GM12878 (cell line): ENCODE data around the gene CDON. TPM values are rescaled to one million over a fixed set of nuclear protein-coding genes. Genes with fewer than 3 reads are reported as not detected.
A peak's percentile ranks its signal among the peaks of the same experiment; 100 is the strongest.

ENCODE experiments used
- ATAC-seq: fragments of 200-7000 bp; cut with Tn5 transposase; 3 replicates; pipeline ENCODE4 v1.9.1; 2020; ENCODE audit warnings: mild to moderate bottlenecking, moderate library complexity
- BruUV-seq: library from RNA; stranded (reverse); fragments of 400-500 nt; replicated peaks from 2 replicates; lab custom pipeline; 2021; lab: Mats Ljungman, UMichigan
- CTCF ChIA-PET: fragments of 300-600 bp; sonication (Branson Sonifier 250); formaldehyde crosslinking; extraction: SDS; loops from one replicate; lab custom pipeline; 2021; ENCODE audit warnings: inconsistent platforms; lab: Yijun Ruan, JAX
- POLR2A ChIA-PET: fragments of 350-600 bp; formaldehyde crosslinking; extraction: SDS; loops from one replicate; lab custom pipeline; 2021; ENCODE audit warnings: inconsistent platforms; lab: Charles Lee
- RAD21 ChIA-PET: fragments of 300-600 bp; sonication (Branson Sonifier 250); formaldehyde crosslinking; loops from one replicate; lab custom pipeline; 2023; ENCODE audit warnings: antibody characterized with exemption; ENCODE audit not compliant: unreplicated experiment; lab: Charles Lee
- SMC1A ChIA-PET: fragments of 300-600 bp; sonication (Branson Sonifier 250); formaldehyde crosslinking; loops from one replicate; lab custom pipeline; 2023; ENCODE audit not compliant: unreplicated experiment, uncharacterized antibody; lab: Charles Lee
- DNase-seq: peaks from one replicate; pipeline ENCODE4 v3.0.0-alpha.2; 2011; ENCODE audit warnings: low read depth, low spot score
- FAIRE-seq: peaks from 3 replicates; lab custom pipeline; 2011; peaks lifted over from hg19 to GRCh38; lab: Jason Lieb, UNC
- H2AFZ ChIP-seq: 2 replicates; pipeline ENCODE4 v1.6.0; 2011; ENCODE audit warnings: low read depth, low read length, control low read depth; ENCODE audit not compliant: control insufficient read depth
- H3K27ac ChIP-seq: 2 replicates; pipeline ENCODE4 v1.5.1; 2011; ENCODE audit warnings: control low read depth; ENCODE audit not compliant: control insufficient read depth, insufficient read depth
- H3K27me3 ChIP-seq, 2 experiments: replicated peaks in 1 of 2; 2 replicates each; pipeline versions ENCODE4 v1.6.0 to v1.6.1; 2011; ENCODE audit warnings: low read length in 1 of 2; ENCODE audit not compliant: control insufficient read depth in 2 of 2, insufficient read depth in 2 of 2
- H3K36me3 ChIP-seq, 2 experiments: 2 replicates each; pipeline ENCODE4 v1.5.1; 2011; ENCODE audit warnings: low read length in 1 of 2; ENCODE audit not compliant: control insufficient read depth in 2 of 2, insufficient read depth in 2 of 2
- H3K4me1 ChIP-seq: 2 replicates; pipeline ENCODE4 v1.6.1; 2011; ENCODE audit warnings: mild to moderate bottlenecking, low read length, moderate library complexity, mixed read lengths; ENCODE audit not compliant: control insufficient read depth, insufficient read depth
- H3K4me2 ChIP-seq: 2 replicates; pipeline ENCODE4 v1.6.0; 2011; ENCODE audit warnings: control low read depth; ENCODE audit not compliant: control insufficient read depth, insufficient read depth
- H3K4me3 ChIP-seq: fragments of 200-600 bp; sonication (generic); 2 replicates; pipeline ENCODE4 v1.5.1; 2016
- H3K79me2 ChIP-seq: 2 replicates; pipeline ENCODE4 v1.6.0; 2011; ENCODE audit warnings: low read length; ENCODE audit not compliant: control insufficient read depth, insufficient read depth
- H3K9ac ChIP-seq: 2 replicates; pipeline ENCODE4 v1.8.0; 2011; ENCODE audit warnings: low read length, control low read depth, mixed read lengths; ENCODE audit not compliant: control insufficient read depth, insufficient read depth
- H3K9me3 ChIP-seq: replicated peaks from 3 replicates; pipeline ENCODE4 v1.5.1; 2011; ENCODE audit warnings: mild to moderate bottlenecking, low read length; ENCODE audit not compliant: control insufficient read depth, insufficient read depth
- H4K20me1 ChIP-seq: 2 replicates; pipeline ENCODE4 v1.6.0; 2011; ENCODE audit not compliant: control insufficient read depth, insufficient read depth
- ESRRA ChIP-seq: IDR thresholded peaks from 2 replicates; pipeline ENCODE4 v1.6.1; 2012; ENCODE audit warnings: mild to moderate bottlenecking, low read length, improper control_type of control experiment
- LARP7 ChIP-seq: fragments of 450-650 bp; IDR thresholded peaks from 2 replicates; pipeline ENCODE4 v1.6.1; 2017; ENCODE audit warnings: mild to moderate bottlenecking
- RAD51 ChIP-seq: fragments of 450-650 bp; IDR thresholded peaks from 2 replicates; pipeline ENCODE4 v1.6.1; 2016; ENCODE audit warnings: moderate library complexity, mild to moderate bottlenecking, inconsistent platforms
- RCOR1 ChIP-seq: conservative IDR thresholded peaks from 2 replicates; pipeline ENCODE4 v1.6.1; 2012; ENCODE audit warnings: low read depth, low read length, improper control_type of control experiment
- RUNX3 ChIP-seq: IDR thresholded peaks from 2 replicates; pipeline ENCODE4 v1.6.1; 2012; ENCODE audit warnings: low read length, inconsistent platforms
- SPI1 ChIP-seq: IDR thresholded peaks from 2 replicates; pipeline ENCODE4 v1.6.1; 2011; ENCODE audit warnings: low read depth, mild to moderate bottlenecking, low read length, moderate library complexity, borderline replicate concordance; ENCODE audit not compliant: insufficient read depth
- STAT3 ChIP-seq: IDR thresholded peaks from 2 replicates; pipeline ENCODE4 v1.6.1; 2011; ENCODE audit warnings: low read depth, low read length, improper control_type of control experiment
- TCF3 ChIP-seq: IDR thresholded peaks from 2 replicates; pipeline ENCODE4 v1.6.1; 2012; ENCODE audit warnings: low read depth, mild to moderate bottlenecking, low read length, borderline replicate concordance; ENCODE audit not compliant: insufficient read depth
- WGBS: methylation state at CpG from one replicate; pipeline ENCODE4 v1.1.6; 2016; ENCODE audit warnings: low lambda C conversion rate; ENCODE audit not compliant: insufficient replicate concordance, insufficient coverage; ENCODE audit errors: missing lambda C conversion rate; 5-methylcytosine and 5-hydroxymethylcytosine counted together
- in situ Hi-C: fragments of 300-500 bp; cut with MboI; formaldehyde crosslinking; loops from 9 replicates; pipeline ENCODE4 v1.14.3; 2018; ENCODE audit warnings: mixed read lengths
- intact Hi-C: fragments of 100-400 bp; cut with micrococcal nuclease; formaldehyde crosslinking; loops from one replicate; pipeline ENCODE4 v1.14.2; 2022; ENCODE audit not compliant: unreplicated experiment
- polyA plus RNA-seq, 11 experiments: library from polyadenylated mRNA; depleted of rRNA in 4 of 11; unstranded in 6 of 11; stranded (reverse) in 5 of 11; fragments of >200 nt; fragmentation: Nextera tagmentation in 4 of 11; fragmentation: Illumina TruSeq in 1 of 11; extraction: Ambion mirVana in 4 of 11; extraction: Trizol in 1 of 11; gene quantifications; 1 replicate in 1 of 11; 2 replicates in 10 of 11; pipeline versions ENCODE4 v1.2.1 to v1.2.3, GENCODE V29; 2011 to 2016; ENCODE audit warnings: inconsistent platforms in 2 of 11, missing spikeins in 2 of 11, low read depth in 1 of 11
- total RNA-seq, 4 experiments: library from RNA; depleted of rRNA in 3 of 4; stranded (reverse); fragments of >200 nt in 3 of 4; fragmentation: Illumina TruSeq in 1 of 4; extraction: Trizol in 1 of 4; gene quantifications; 2 replicates each; pipeline versions ENCODE4 v1.2.1 to v1.2.3, GENCODE V29; 2013 to 2021
- TF ChIP-seq, protein P1 (sequence below): fragments of 450-650 bp; IDR thresholded peaks from 2 replicates; pipeline ENCODE4 v1.6.1; 2017; ENCODE audit warnings: mild to moderate bottlenecking, low read depth, inconsistent platforms; ENCODE audit not compliant: poor library complexity, severe bottlenecking

The CDON gene
- total and polyA plus RNA-seq, 10 of the 15 experiments (the other 5 are each of a cell fraction or from before 2014, with no cell fraction given), result 0.07 to 4.2 (median 0.36) TPM

DNA sequence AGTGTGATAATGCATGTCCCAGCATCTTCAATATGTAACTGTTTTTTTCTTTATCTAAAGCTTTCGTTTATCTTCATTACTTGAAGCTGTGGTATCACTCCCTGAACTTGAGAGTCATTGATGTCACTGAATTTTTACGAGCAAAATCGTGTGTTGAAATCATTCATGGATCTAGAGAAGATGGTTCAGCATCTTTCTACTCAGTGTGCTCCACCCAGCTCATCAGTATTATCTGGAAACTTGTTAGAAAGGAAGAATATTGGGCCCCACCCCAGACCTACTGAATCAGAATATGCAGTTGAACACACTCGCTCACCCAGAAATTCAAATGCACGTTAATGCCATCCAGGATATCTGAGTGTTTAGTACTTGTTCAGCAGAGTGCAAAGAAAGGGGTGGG is 8.3 kb downstream of the CDON start (continued):
- no peak for TF ChIP-seq RCOR1

DNA sequence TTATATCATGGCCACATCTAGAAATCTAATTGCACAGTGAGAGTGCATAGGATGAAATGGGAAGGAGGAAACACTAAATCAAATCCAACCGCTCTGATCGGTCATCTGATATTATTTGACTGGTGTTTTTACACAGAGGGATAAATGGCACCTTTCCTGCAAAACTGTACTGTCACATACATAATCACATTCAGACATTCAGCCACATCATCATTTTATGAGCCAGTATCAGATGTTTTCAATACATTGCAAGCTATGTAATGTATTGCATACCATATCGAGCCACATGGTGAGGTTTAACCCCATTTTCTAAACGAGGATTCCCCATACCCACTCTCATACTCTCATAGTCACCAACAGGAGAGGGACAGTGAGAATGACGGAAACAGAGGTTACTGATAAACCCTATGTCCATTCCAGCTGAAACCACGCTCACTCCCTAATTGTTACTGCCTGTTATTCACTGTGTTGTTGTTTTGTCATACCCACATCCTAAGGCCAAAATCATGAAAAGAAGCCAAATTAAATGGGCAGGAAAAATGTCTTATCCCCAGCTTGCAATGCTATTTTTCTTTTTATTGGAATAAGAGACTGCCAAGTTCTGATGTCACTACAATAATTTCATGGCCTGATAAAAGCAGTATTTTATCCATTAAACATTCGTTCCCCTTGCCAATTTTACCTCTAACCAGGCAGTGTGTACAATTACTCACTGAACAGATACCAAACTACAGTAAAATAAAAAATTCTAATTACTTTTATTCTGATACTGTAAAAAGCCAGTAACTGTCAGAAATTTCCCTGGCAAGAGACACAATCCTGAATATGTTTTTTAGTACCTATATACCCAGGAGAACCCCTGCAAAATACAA is 9.0 kb downstream of the CDON start:
- Histone ChIP-seq H3K9me3 (no peaks in the 10 kb centered on the region), H4K20me1 (no peaks in the 10 kb centered on the region), H3K36me3 (no peaks in the 10 kb centered on the region), H3K4me3 (no peak overlapping the region), H3K9ac (no peak overlapping the region), H3K27me3 (peaks cover 0 to 3% of the 10 kb centered on the region in 2 experiments; a peak in 2 of 4 replicates), H3K4me1 (no peaks in the 10 kb centered on the region), H2AFZ (no peak overlapping the region), H3K4me2 (no peak overlapping the region), H3K27ac (no peak overlapping the region), H3K79me2 (no peaks in the 10 kb centered on the region; the same call in 1 of the 2 replicates)
- no peak for DNase-seq
- ChIA-PET RAD21 (no interaction called here), CTCF (no interaction called here), SMC1A (interaction anchor here (0.9 to 3.2 kb wide), 5 partner anchors 14 to 140 kb away, joined by 3 to 12 read pairs (median 3); no protein-coding TSS in a partner anchor), POLR2A (interaction anchor here (0.7 kb wide), 1 partner anchor 153 kb away, joined by 3 read pairs; no protein-coding TSS in a partner anchor)
- 35% methylated on average over 7 of the region's 7 CpGs for WGBS
- ATAC-seq, result 0 out of 3 replicates have a peak, but pooled peaks have one; percentile 15
- FAIRE-seq, result no peak
- intact Hi-C loops, result loop anchor here (5.0 kb wide), 1 partner anchor 51 kb away; no protein-coding TSS in a partner anchor
- in situ Hi-C loops, result no loop called here
- BruUV-seq, result no TSS peak
- TF ChIP-seq LARP7 (no peak), TCF3 (no peak), RAD51 (no peak), STAT3 (no peak), ESRRA (no peak), RUNX3 (no peak), SPI1 (no peak)
- TF ChIP-seq, protein P1, sequence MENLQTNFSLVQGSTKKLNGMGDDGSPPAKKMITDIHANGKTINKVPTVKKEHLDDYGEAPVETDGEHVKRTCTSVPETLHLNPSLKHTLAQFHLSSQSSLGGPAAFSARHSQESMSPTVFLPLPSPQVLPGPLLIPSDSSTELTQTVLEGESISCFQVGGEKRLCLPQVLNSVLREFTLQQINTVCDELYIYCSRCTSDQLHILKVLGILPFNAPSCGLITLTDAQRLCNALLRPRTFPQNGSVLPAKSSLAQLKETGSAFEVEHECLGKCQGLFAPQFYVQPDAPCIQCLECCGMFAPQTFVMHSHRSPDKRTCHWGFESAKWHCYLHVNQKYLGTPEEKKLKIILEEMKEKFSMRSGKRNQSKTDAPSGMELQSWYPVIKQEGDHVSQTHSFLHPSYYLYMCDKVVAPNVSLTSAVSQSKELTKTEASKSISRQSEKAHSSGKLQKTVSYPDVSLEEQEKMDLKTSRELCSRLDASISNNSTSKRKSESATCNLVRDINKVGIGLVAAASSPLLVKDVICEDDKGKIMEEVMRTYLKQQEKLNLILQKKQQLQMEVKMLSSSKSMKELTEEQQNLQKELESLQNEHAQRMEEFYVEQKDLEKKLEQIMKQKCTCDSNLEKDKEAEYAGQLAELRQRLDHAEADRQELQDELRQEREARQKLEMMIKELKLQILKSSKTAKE, result no peak
